ENCODE results near the gene NBEAL1. TPM values are rescaled to one million over a fixed set of nuclear protein-coding genes. Genes with fewer than 3 reads are reported as not detected.

Gene NBEAL1
- total RNA-seq, 1 experiment from 2014 or later = 31.4 TPM

Other genes with a start within 250 kb of the NBEAL1 start
- gene ICA1L, start 143.1 kb upstream of the NBEAL1 start, total RNA-seq (2022) = 1.2 and 1.3 TPM in 2 replicates
- gene WDR12, start 103.2 kb upstream of the NBEAL1 start, total RNA-seq (2022) = 101 and 105 TPM in 2 replicates
- gene CARF, start 102.6 kb upstream of the NBEAL1 start, total RNA-seq (2022) = 4.6 and 5.8 TPM in 2 replicates
- gene CYP20A1, start 224.1 kb downstream of the NBEAL1 start, total RNA-seq (2022) = 14.2 and 15.1 TPM in 2 replicates